ENCODE results near the gene MXD4. TPM values are rescaled to one million over a fixed set of nuclear protein-coding genes. Genes with fewer than 3 reads are reported as not detected.
"Not testable (repeated sequence)": the region's sequence is repeated elsewhere in the genome, so short reads cannot be mapped to it uniquely, and the experiment has no call there.

Gene MXD4
- total and polyA plus RNA-seq, 2 donors (not counting 1 experiment from before 2014, with no cell fraction given): 67.3 to 75.3 TPM

DNA sequence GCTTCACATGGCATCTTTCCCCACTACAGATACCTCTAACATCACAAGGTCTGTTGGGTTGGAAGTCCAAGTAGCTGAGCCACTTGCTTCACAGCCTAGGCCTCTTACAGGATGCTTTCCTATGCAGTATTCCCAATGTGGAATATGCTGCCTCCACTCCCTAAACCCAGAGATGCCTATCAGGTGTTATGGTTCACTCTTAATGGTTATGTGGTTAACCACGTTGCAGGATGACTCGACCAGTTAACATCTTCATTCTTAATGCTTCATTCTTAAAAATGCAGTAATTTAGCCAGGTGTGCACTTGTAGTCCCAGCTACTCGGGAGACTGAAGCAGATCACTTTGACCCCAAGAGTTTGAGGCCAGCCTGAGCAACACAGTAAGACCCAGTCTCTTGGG is 44.2 kb downstream of the MXD4 start:
- ChIA-PET CTCF (interaction anchor here (2.0 to 4.9 kb wide), 4 partner anchors 22 to 244 kb away, joined by 13 to 54 read pairs (median 47); partner anchors contain the start of genes HAUS3 and POLN), POLR2A (interaction anchor here (0.6 kb wide), 1 partner anchor 382 kb away, joined by 3 read pairs; no protein-coding TSS in a partner anchor)
- Histone ChIP-seq H3K4me3 (ENCODE audit: control extremely low read depth in 1 of 5, extremely low read depth in 1 of 5, insufficient read depth in 1 of 5, low read depth in 2 of 5, low read length in 4 of 5) (no peak overlapping the region), H3K4me1 (ENCODE audit: control insufficient read depth in 2 of 2, insufficient read depth in 2 of 2, low read length in 2 of 2) (peaks cover 0 to 5% of the 10 kb centered on the region in 2 donors), H3K27me3 (replicated peaks in 1 of 4; ENCODE audit: control extremely low read depth in 1 of 4, control insufficient read depth in 3 of 4, insufficient read depth in 4 of 4, low read length in 3 of 4) (no peaks in the 10 kb centered on the region), H2AFZ (ENCODE audit: insufficient read depth, low read depth, low read length, poor library complexity, severe bottlenecking) (no peak overlapping the region), H3K9me3 (ENCODE audit: control extremely low read depth in 1 of 3, control insufficient read depth in 2 of 3, insufficient read depth in 1 of 3, low read length in 2 of 3) (no peaks in the 10 kb centered on the region), H3K36me3 (replicated peaks in 1 of 2; ENCODE audit: control extremely low read depth in 1 of 2, control insufficient read depth in 1 of 2, extremely low read depth in 1 of 2, insufficient read depth in 2 of 2, low read length in 1 of 2) (peaks cover 0 to 2% of the 10 kb centered on the region in 2 experiments), H4K20me1 (ENCODE audit: control insufficient read depth, insufficient read depth, low read length, poor library complexity, severe bottlenecking) (no peaks in the 10 kb centered on the region), H3K79me2 (ENCODE audit: control insufficient read depth, insufficient read depth, low read length) (no peaks in the 10 kb centered on the region), H3K27ac (ENCODE audit: low read length in 2 of 2) (no peak overlapping the region), H3K9ac (ENCODE audit: low read length) (no peak overlapping the region), H3K4me2 (replicated peaks; ENCODE audit: low read depth, low read length, poor library complexity, severe bottlenecking) (no peak overlapping the region)
- H3K4me3 Mint-ChIP-seq: no peak overlapping the region
- TF ChIP-seq CTCF (IDR thresholded peaks at IDR 0.05) (no peak), EZH2 (IDR thresholded peaks at IDR 0.05; ENCODE audit: borderline replicate concordance, insufficient read depth, low read depth, low read length, poor library complexity, severe bottlenecking) (no peak)
- peaks cover 4% of the 10 kb centered on the region for H3K4me1 Mint-ChIP-seq
- intact Hi-C loops (cut with micrococcal nuclease): no loop called here
- 56% methylated on average over 1 of the region's 3 CpGs for WGBS (ENCODE audit: insufficient coverage)
- DNase-seq (no peak), ATAC-seq (ENCODE audit: low read depth) (no peak)
- no peaks in the 10 kb centered on the region for H3K9me3 Mint-ChIP-seq (ENCODE audit: insufficient read depth)
- no peaks in the 10 kb centered on the region for H3K27me3 Mint-ChIP-seq
- H3K27ac Mint-ChIP-seq: no peak overlapping the region

DNA sequence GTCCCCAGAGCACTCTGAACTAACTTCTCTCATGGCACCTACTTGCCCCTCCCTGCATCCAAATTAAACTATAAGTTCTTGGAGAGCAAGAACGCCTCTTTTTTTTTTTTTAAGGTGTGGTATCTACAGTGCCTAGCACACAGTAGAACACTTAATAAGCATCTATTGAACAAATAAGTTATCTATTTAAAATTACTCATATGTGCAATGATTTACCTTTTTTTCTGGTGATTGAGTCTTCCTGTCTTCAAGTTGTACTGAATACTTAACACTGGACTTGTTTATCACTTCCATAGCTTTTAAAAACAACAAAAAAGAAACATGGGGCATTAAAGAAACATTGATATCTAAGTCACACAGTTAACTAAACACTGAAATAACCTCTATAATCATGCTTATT is 49.1 kb downstream of the MXD4 start:
- H3K4me1 ChIP-seq (ENCODE audit: control insufficient read depth in 2 of 2, insufficient read depth in 2 of 2, low read length in 2 of 2): no peaks in the 10 kb centered on the region
- CTCF ChIA-PET: interaction anchor here (1.0 kb wide), 1 partner anchor 141 kb away, joined by 3 read pairs; no protein-coding TSS in a partner anchor
- H3K9me3 Mint-ChIP-seq (ENCODE audit: insufficient read depth): no peaks in the 10 kb centered on the region
- no peak overlapping the region for H3K4me3 ChIP-seq (ENCODE audit: control extremely low read depth in 1 of 5, extremely low read depth in 1 of 5, insufficient read depth in 1 of 5, low read depth in 2 of 5, low read length in 4 of 5)
- H3K4me3 Mint-ChIP-seq: no peak overlapping the region
- intact Hi-C loops (cut with micrococcal nuclease): no loop called here
- no peak for TF ChIP-seq CTCF (IDR thresholded peaks at IDR 0.05)
- no peak for TF ChIP-seq EZH2 (IDR thresholded peaks at IDR 0.05; ENCODE audit: borderline replicate concordance, insufficient read depth, low read depth, low read length, poor library complexity, severe bottlenecking)
- no peak overlapping the region for H3K27ac Mint-ChIP-seq
- no peaks in the 10 kb centered on the region for H3K9me3 ChIP-seq (ENCODE audit: control extremely low read depth in 1 of 3, control insufficient read depth in 2 of 3, insufficient read depth in 1 of 3, low read length in 2 of 3)
- H3K27me3 ChIP-seq (replicated peaks in 1 of 4; ENCODE audit: control extremely low read depth in 1 of 4, control insufficient read depth in 3 of 4, insufficient read depth in 4 of 4, low read length in 3 of 4): no peaks in the 10 kb centered on the region
- H3K4me1 Mint-ChIP-seq: no peaks in the 10 kb centered on the region
- no peaks in the 10 kb centered on the region for H3K27me3 Mint-ChIP-seq
- no peaks in the 10 kb centered on the region for H3K36me3 ChIP-seq (replicated peaks in 1 of 2; ENCODE audit: control extremely low read depth in 1 of 2, control insufficient read depth in 1 of 2, extremely low read depth in 1 of 2, insufficient read depth in 2 of 2, low read length in 1 of 2)
- POLR2A ChIA-PET: no interaction called here
- no peaks in the 10 kb centered on the region for H4K20me1 ChIP-seq (ENCODE audit: control insufficient read depth, insufficient read depth, low read length, poor library complexity, severe bottlenecking)
- no peak overlapping the region for H3K9ac ChIP-seq (ENCODE audit: low read length)
- no peak overlapping the region for H3K27ac ChIP-seq (ENCODE audit: low read length in 2 of 2)
- no peak for DNase-seq
- WGBS (ENCODE audit: insufficient coverage): no CpG with 5 or more reads among the region's 1 CpG
- H3K79me2 ChIP-seq (ENCODE audit: control insufficient read depth, insufficient read depth, low read length): no peaks in the 10 kb centered on the region
- ATAC-seq (ENCODE audit: low read depth): no peak
- H3K4me2 ChIP-seq (replicated peaks; ENCODE audit: low read depth, low read length, poor library complexity, severe bottlenecking): no peak overlapping the region
- no peak overlapping the region for H2AFZ ChIP-seq (ENCODE audit: insufficient read depth, low read depth, low read length, poor library complexity, severe bottlenecking)

DNA sequence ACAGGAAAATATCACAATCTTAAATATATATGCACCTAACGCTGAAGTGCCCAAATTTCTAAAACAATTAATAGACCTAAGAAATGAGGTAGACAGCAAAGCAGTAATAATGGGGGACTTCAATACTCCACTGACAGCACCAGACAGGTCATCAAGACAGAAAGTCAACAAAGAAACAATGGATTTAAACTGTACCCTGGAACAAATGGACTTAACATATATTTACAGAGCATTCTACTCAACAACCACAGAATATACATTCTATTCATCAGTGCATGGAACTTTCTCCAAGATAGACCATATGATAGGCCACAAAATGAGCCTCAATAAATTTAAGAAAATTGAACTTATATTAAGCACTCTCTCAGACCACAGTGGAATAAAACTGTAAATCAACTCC is 59.1 kb downstream of the MXD4 start:
- CTCF ChIA-PET; H3K27ac Mint-ChIP-seq; H3K79me2 ChIP-seq (ENCODE audit: control insufficient read depth, insufficient read depth, low read length); H2AFZ ChIP-seq (ENCODE audit: insufficient read depth, low read depth, low read length, poor library complexity, severe bottlenecking); DNase-seq; H3K4me3 Mint-ChIP-seq; H3K27me3 ChIP-seq (replicated peaks in 1 of 4; ENCODE audit: control extremely low read depth in 1 of 4, control insufficient read depth in 3 of 4, insufficient read depth in 4 of 4, low read length in 3 of 4); intact Hi-C loops (cut with micrococcal nuclease); H3K27me3 Mint-ChIP-seq; H3K9me3 Mint-ChIP-seq (ENCODE audit: insufficient read depth); H3K4me2 ChIP-seq (replicated peaks; ENCODE audit: low read depth, low read length, poor library complexity, severe bottlenecking); H3K27ac ChIP-seq (ENCODE audit: low read length in 2 of 2); H3K9ac ChIP-seq (ENCODE audit: low read length); H3K9me3 ChIP-seq (ENCODE audit: control extremely low read depth in 1 of 3, control insufficient read depth in 2 of 3, insufficient read depth in 1 of 3, low read length in 2 of 3); H3K36me3 ChIP-seq (replicated peaks in 1 of 2; ENCODE audit: control extremely low read depth in 1 of 2, control insufficient read depth in 1 of 2, extremely low read depth in 1 of 2, insufficient read depth in 2 of 2, low read length in 1 of 2); H3K4me3 ChIP-seq (ENCODE audit: control extremely low read depth in 1 of 5, extremely low read depth in 1 of 5, insufficient read depth in 1 of 5, low read depth in 2 of 5, low read length in 4 of 5); H3K4me1 ChIP-seq (ENCODE audit: control insufficient read depth in 2 of 2, insufficient read depth in 2 of 2, low read length in 2 of 2); H4K20me1 ChIP-seq (ENCODE audit: control insufficient read depth, insufficient read depth, low read length, poor library complexity, severe bottlenecking); POLR2A ChIA-PET; H3K4me1 Mint-ChIP-seq; ATAC-seq (ENCODE audit: low read depth): not testable (repeated sequence)
- WGBS (ENCODE audit: insufficient coverage): no CpG with 5 or more reads among the region's 1 CpG

Measured in B cell (primary cell).